GM12801 (cell line): ENCODE measurements around the gene HYKK.

Experiments used
- CTCF ChIP-seq: IDR thresholded peaks from one replicate; pipeline ENCODE4 v1.5.1; 2011; ENCODE audit warnings: control low read depth; ENCODE audit not compliant: insufficient read length; ENCODE audit errors: extremely low read depth

HYKK gene

GRCh38 chr15:78542647-78543046 lies 35.3 kb downstream of the HYKK start:
- no peak for TF ChIP-seq CTCF

- TF ChIP-seq CTCF = no peak
These were observed 42.8 kb downstream of the HYKK start for GRCh38 chr15:78550194-78550593.

GRCh38 chr15:78550815-78551214 lies 43.4 kb downstream of the HYKK start:
- no peak for TF ChIP-seq CTCF

DNA sequence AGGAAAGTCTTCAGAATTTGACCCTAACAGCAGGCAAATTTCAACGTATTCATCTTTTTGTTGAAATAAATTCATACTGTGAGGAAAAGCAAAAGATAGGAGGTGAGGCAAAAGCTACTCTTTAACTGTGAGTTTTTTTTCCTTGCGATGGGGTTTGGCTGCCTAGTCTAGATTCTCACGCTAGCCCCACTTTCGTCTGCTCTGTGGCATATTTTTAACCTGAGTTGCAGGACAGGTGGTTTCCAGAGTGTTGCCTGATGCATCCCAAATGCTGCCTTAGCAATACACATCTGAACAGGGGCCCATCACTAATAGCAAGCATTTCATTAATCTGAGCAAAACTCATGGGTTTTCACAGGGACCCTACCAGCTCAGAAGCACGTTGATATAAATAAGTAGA lies 44.5 kb downstream of the HYKK start:
- TF ChIP-seq CTCF = no peak

- no peak for TF ChIP-seq CTCF
These were observed 45.2 kb downstream of the HYKK start for GRCh38 chr15:78552597-78552996.

DNA sequence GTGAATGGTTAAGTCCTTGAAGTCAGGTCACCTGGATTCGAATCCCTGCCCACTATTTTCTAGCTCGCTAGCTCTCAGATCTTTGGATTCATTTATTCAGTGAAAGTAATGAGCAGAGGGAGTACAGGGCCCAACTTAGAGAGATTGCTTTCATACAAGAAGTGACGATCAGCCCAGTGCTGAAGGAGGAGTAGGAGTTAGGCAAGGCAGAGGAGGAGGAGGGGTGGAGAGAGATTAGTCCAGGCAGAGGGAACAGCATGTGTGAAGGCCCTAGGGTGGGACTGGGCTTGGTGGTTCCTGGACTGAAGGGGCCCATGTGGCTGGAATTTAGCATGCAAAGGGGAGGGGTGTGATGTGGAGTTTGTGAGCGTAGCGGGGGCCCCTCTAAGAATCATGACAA lies 54.1 kb downstream of the HYKK start:
- TF ChIP-seq CTCF = no peak

DNA sequence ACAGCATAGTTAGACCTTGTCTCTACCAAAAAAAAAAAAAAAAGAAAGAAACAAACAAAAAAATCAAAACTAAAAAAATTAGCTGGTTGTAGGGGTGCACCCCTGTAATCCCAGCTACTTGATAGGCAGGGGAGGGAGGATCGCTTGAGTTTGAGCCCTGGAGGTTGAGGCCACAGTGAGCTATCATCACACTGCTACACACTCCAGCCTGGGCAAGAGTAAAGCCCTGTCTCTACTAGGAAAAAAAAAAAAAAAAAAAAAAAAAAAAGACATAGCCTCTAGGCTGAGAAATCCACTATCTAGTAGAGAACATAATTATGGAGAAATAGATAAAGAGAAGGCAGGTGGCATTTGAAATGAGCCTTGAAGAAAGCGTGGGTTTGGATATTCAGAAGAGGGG lies 55.7 kb downstream of the HYKK start:
- no peak for TF ChIP-seq CTCF

- TF ChIP-seq CTCF = no peak
These were observed 57.3 kb downstream of the HYKK start for GRCh38 chr15:78564743-78565096.
